Pericardium fibroblast (primary cell): ENCODE data around the gene DKK1. TPM values are rescaled to one million over a fixed set of nuclear protein-coding genes. Genes with fewer than 3 reads are reported as not detected.

ENCODE experiments used
- total RNA-seq: library from RNA; depleted of rRNA; stranded (reverse); fragments of >200 nt; gene quantifications from 2 replicates; pipeline ENCODE4 v1.2.3, GENCODE V29; 2015

DKK1 gene
- 51.4 and 95.7 TPM in 2 replicates for total RNA-seq

GRCh38 chr10:52313933-52314821 lies at the start of gene DKK1:
Gene DKK1 (plus strand): TSS chr10:52314281. CDS start chr10:52314435, 154 bp downstream.

